HG03039 (cell line): Measurements from ENCODE around the gene CLIP3.
"Not testable (repeated sequence)": the region's sequence is repeated elsewhere in the genome, so short reads cannot be mapped to it uniquely, and the experiment has no call there.

ENCODE experiments used
- ATAC-seq: cut with Tn5 transposase; IDR thresholded peaks from one replicate; pipeline ENCODE4 v1.9.1; 2021; ENCODE audit warnings: mild to moderate bottlenecking, moderate library complexity; ENCODE audit not compliant: unreplicated experiment

CLIP3 gene

DNA sequence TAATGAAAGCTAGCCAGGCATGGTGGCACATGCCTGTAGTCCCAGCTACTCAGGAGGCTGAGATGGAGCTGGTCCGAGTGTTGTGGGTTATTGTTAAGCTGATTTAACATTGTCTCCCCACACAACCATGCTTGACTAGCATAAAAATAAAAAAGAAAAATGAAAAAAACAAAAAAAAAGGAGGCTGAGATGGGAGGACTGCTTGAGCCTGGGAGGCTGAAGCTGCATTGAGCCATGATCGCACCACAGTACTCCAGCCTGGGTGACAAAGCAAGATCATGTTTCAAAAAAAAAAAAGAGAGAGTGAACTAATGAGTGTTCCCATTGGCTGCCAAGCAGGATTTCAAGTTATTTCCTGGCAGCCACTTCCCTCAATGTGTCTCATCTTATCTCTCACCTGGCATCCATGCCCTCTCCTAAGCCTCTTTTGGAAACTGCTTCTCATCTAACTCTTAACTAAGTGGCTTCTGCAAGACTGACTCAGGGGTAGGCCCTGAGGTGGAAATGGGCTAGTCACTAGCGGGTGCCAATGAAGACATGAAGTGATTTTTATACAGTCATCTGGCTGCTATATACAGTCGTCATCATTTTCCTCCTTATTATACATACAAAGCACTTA, 16.5 kb upstream of the CLIP3 start:
- ATAC-seq, result no peak

DNA sequence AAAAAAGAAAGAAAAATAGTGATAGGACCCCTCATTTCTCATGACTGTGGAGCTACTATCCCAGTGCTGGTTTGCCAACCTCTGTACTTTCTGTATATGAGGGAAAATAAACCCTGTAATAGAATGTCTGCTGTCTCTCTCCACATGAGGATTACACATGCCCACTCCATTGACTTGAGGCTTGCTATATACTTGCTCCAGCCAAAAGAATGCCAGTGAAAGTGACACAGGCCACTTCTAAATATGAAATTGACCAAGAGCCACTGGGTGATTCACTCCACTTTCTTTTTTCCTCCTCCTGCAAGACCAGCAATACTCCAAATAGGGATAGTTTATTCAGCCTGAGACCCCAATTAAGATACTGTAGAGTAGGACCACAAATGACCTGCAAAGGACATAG, 15.2 kb upstream of the CLIP3 start:
- ATAC-seq, result no peak

DNA sequence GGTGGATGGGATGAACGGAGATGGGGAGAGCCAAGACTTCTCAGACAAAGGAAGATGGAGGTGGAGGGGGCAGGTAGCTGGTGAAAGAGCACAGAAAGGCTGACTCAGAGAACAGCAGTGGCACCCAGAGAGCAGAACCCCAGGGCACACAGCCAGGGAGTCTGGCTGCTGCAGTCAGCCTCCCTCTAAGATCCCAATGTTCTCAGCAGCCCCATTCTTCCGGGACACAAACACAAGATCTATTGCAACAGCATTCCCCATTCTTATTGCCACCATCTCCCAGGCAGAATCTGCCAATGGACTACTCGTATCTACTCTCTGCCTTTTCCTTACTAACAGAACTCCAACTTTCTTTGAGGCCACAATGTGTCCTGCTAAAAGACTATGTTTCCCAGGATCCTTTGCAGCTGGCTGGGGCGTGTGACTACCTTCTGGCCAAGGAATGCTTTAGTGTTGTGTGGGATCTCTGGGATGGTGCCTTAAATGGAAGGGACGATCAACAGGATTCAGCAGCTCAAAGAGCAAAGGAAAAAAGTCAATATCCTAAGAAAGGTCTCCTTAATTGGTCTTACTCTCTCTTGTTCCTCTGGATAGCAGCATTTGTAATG, 13.9 kb upstream of the CLIP3 start:
- no peak for ATAC-seq

DNA sequence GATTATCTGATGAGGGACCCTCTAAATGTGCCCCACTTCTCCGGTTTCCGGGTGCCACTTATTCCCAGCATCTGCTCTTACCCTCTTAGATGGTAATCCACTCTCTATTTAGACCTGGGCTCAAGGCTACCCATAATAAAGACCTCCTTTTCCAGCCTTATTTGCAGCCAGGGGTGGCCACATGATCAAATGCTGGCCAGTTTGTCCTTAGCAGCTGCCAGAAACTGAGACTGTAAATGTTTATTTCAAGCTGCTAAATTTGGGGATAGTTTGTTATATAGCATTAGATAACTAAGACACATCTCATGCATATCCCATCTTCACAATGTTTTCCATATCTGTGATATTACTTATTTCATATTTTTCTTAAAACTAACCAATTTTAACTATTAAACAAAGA, 11.3 kb upstream of the CLIP3 start:
- no peak for ATAC-seq

DNA sequence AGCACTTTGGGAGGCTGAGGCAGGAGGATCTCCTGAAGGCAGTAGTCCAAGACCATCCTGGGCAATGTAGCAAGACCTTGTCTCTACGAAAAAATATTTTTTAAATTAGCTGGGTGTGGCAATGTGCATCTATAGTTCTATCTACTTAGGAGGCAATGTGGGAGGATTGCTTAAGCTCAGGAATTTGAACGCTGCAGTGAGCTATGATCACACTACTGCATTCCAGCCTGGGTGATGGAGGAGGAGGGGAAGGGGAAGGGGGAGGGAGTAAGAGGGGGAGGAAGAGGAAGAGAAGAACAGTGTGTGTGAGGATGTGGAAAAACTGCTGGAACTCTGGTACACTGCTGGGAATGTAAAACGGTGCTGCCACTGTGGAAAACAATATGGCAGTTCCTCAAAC, 9.2 kb upstream of the CLIP3 start:
- ATAC-seq, result no peak

DNA sequence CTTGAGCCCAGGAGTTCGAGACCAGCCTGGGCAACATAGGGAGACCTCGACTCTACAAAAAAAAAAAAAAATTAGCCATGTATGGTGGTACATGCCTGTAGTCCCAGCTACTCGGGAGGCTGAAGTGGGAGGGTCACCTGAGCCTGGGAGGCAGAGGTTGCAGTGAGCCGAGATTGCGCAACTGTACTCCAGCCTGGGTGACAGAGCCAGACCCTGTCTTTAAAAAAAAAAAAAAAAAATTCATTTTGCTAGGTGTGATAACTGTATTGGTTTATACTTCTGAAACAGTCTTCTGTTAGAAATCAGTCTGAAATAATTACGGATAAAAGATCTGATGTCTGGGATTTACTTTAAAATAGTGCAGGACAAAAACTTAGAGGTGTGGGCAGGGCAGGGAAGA, 8.4 kb upstream of the CLIP3 start:
- ATAC-seq, result not testable (repeated sequence)

DNA sequence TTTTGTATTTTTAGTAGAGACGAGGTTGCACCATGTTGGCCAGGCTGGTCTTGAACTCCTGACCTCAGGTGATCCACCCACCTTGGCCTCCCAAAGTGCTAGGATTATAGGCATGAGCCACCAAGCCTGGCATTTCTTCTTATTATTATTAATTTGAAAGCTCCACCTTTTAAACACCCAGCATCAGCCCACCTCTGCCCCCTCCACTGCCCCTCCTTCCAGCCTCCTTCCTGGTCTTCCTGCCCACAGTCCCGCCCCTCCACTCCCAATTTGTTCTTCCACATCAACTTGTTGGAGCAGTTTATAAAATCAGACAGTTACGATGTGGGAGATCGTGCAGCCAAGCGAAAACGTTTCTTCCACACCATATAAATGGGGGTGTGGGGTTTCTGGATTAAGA, 7.8 kb upstream of the CLIP3 start:
- ATAC-seq, result no peak

DNA sequence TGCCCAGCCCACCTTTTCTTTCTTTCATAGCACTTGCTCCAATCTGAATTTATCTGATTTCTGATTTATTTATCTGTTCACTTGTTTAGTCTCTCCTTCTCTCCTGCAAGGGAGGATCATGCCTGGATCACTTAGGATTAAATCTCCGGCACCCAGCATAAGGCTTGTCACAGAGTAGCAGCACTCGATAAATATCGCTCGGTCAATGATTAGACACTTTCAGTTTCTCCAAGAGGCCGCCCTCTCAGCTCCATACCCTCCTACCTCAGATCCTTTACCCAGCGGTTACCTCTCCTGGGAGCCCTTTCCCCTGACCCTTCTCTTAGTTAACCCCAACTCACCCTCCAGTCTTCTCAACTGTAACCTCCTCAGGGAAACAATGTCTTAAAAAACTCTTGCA, 1.4 kb downstream of the CLIP3 start:
- ATAC-seq, result no peak

DNA sequence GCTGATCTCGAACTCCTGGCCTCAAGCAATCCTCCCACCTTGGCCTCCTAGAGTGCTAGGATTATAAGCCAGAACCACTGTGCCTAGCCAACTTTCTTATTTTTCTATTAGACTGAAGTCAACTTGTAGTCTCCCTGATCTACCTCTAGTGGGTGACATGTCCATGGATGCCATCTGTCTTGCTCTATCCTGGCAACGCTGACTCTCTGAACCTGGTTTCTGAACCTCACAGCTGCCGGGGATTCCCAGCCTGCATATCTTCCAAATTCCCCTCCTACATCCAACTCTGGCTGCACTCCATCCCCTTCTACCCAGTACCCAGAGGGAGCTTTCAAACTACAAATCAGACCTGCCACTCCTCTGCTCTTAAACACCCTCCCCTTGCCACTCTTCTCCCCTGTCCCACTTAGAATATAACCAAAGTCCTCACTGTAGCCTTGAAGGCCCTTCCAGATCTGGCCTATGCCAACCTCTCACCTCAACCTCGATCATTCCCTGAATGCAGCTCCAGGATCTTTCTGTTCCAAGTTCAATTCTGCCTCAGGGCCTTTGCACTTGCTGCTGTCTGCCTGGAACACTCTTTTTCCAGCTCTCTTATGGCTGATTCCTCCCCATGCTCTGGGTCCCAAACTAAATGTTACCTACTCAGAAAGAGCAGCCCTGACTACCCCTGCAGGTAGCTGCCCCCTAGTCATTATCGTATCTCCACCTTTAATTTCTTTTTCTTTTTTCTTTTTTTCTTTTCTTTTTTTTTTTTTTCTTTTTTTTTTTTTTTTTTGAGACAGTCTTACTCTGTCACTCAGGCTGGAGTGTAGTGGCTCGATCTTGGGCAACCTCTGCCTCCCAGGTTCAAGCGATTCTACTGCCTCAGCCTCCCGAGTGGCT, 2.2 kb downstream of the CLIP3 start:
- ATAC-seq, result no peak

DNA sequence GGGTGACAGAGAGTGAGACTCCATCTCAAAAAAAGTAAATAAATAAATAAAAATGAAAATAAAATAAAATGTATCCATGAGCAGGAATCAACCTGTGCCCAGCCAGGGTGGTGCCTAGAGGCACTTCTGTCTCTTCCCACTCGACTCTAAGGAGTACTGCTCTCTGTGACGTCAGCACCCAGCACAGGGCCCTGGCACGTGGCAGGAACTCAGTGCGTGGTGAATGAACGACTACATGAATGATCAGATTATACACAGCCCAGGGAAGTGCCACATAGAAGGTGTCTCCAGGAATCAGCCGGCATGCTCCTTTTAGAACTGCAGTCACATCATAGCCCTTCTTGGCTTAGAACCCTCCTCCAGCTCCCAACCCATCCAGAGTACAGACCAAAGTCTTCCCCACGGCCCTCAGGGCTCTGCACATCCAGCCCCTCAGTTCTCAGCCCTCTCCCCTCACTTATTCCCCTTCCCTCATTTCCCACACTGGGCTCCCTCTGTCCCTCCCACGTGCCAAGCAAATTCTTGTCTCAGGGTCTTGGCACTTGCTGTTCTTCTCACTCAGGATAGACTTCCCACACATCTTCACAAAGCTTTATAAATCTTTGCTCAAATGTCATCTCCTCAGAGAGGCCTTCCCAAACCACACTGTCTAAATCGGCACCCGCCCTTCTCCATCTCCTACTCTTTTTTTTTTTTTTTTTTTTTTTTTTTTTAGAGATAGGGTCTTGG, 4.2 kb downstream of the CLIP3 start:
- no peak for ATAC-seq

DNA sequence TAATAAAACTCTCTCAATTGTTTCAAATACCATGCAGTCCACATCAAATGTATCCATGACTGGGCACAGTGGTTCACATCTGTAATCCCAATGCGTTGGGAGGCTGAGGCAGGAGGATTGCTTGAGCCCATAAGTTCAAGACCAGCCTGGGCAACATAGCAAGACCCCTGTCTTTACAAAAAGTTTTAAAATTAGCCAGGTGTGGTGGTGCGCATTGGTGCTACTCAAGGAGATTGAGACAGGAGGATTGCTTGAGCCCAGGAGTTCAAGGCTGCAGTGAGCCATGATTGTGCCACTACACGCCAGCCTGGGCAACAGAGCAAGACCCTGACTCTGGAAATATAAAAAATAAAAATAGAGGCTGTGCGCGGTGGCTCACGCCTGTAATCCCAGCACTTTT, 5.0 kb downstream of the CLIP3 start:
- no peak for ATAC-seq

DNA sequence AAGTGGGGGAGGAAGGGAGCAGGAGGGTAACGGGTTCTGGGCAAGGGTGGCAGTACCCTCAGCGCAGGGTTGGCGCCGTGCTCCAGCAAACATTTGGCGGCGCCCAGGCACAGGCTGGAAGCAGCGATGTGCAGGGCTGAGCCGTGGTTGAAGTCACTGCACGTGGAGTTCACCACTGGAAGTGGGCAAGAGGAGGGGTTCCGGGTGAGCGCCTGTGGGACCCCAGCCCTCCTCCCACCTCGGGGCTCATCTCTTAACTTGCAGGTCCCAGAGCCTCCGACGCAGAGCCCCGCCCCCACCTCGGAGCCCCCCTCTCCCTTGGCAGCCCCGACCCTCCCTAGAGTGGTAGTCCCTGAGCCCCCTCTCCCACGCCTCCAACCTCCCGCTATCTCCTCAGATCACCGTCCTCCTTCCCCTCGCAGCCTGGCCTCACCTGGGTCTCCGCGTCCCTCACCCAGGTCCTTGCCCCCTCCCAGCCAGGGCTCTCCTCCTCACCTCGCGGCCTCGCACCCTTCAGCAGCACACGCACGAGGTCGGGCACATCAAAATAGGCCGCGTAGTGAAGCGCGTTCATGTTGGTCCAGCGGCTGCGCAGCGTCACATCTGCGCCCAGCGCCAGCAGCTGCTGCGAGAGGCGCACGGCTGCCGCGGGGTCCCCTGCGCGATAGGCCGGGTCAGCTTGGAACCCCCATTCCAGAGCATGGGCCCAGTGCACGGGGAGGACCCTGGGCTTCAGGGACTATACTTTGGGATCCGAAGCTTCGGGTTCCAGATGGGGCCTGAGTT, 6.4 kb downstream of the CLIP3 start:
- no peak for ATAC-seq

DNA sequence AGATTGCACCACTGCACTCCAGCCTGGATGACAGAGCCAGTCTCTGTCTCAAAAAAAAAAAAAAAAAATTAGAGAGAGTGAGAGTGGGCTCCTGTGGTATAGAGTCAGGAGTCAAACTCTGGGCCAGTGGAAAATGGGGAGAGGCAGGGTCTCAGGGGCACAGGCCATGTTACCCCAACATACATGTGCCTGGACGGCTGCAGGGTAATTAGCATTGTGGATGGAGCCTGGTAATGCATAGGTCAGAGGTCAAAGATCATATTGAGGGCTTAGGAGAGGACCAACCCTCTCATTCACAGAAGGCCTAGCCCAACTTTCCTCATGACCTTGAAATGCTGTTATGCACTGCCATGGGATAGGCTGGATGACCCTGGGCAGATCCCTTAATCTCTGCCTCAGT, 7.1 kb downstream of the CLIP3 start:
- ATAC-seq, result no peak

DNA sequence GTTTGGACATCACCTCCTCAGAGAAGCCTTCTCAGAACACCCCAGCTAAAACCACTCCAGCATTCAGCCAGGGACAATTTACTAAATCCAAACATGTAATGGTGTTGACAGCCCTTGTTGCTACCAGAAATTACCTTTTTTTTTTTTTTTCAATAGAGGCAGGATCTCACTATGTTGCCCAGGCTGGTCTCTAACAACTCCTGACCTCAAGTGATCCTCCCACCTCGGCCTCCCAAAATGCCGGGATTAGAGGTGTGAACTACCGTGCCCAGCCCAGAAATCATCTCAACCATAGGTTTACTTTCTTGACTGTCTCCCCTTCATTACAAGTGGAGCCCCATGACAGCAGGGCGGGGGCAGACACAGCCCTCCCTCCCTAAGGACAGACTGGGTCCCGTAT, 9.2 kb downstream of the CLIP3 start:
- ATAC-seq, result no peak

DNA sequence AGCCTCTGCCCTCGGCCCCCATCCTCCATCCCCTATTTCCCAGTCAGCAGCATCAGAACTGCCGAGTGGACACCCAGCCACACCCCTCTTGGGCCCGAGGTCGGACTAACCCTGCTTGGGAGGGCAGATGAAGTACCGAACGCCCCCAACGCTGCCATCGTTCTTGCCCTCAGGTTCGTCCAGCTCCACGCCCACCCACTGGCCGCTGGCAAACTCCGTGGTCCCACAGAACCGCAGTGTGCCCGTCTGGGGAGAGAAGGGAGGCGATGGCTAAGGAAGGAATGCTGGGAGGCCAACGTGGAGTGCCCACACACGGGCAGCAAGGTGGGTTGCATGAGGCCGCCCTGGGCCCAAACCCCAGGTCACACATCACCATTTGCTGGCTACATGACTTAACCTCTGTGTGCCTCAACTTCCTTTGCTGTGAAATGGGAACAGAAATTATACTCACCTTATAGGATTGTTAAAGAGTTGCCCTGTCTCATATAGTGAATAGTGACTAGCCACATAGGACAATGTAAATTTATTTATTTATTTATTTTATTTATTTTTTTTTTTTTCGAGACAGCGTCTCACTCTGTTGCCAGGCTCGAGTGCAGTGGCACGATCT, 13.5 kb downstream of the CLIP3 start:
- no peak for ATAC-seq

DNA sequence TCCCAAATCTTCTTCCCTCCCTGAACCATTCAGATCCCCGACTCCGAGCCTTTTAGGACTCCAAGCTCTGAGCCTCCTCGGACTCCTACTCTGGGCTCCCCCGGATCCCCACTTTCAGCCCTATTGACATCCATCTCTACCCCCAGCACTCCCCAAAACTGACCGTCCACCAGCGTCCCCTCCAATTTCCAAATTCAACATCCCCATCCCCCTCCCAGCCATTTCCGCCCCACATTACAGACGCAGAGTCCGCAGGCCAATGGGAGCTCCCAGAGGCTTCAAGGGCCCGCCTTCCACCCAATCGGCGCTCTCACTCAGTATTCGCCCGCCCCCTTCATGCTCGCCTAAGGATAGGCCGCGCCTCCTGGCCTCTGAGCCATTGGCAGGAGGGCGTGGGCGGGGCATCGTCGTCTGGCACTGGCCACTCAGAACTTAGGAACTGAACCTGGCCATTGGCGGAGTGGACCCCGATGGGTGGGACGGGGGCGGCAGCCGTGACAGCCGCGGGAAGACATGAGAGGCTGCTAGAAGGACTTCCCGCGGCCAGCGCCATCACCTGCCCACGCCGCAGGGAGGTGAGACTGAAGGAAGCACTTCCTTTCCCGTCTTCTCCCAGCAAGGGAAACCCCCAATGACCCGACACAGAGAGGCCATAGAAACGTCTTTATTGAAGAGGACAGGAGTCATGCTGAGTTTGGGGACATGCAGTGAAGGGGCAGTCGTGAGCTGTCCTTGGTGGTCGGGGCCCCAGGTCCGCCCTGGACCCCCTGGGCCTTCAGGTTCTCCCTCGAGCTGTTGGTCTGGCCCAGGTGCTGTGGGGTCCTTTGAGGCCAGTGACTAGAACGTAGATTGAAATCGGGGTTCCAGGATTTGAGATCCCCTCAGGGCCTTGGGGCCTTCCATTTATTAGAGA, 18.4 kb downstream of the CLIP3 start, which contains the start of gene ALKBH6:
Gene ALKBH6 (minus strand): TSS at position 202 of the 913 bp plus-strand sequence. CDS start 816 bp downstream, outside the sequence.
- peak; percentile 95 for ATAC-seq

DNA sequence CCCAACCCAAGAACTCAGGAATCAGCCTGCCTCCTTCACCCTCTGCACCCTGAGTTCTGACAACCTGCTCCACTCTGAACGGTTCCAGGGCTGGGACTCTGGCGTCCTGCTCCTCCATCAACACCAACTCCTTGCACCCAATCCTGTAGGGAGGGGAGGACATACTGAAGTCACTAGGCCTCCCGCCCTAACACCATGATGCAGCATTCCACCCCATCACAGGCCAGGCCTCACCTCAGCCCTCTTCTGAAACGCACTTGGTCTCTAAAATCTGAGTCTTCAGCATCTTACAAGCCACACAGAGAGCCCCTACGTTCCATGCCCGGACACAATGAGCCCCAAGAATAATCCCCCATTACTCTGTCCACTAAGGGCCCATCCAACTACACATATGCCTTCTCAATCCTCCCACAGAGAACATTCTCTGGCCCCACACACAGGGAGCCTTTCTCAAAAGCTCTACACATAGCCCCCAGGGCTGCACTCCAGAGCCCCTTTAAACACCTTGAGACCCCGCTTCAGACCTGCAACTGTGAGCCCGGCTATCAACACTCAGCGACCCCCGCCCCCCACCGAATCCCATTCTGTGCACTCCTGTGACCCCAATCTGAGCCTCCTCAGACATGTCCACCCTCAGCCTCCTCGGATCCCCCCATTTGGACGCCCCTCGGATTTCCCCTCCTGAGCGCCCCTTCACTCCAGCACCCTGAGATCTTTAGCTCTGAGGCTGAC, 19.2 kb downstream of the CLIP3 start:
- no peak for ATAC-seq

DNA sequence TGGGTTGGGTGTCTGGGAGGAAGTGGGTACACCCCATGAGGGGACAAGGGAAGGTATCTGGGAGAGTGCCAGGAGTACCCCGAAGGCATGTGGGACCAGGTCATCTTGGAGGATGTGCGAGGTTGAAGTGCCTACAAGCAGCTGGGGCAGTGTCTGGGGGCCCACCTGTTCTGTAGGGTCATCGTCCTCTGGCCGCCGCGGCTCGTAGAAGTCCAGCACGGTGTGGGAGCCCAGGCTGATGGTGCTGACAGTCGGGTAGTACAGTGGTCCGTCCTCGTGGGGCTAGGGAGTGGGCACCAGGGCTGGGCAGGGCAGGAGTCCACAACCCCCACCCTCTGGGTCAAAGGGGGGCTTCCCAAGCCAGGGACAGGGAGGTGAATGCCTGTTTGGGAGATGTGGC, 22.3 kb downstream of the CLIP3 start:
- ATAC-seq, result no peak
